ENCODE results near the gene GLIS1. TPM values are rescaled to one million over a fixed set of nuclear protein-coding genes. Genes with fewer than 3 reads are reported as not detected.

The GLIS1 gene
- total and polyA plus RNA-seq, 2 of the 8 experiments (the other 6 are each of a cell fraction or from before 2014, with no cell fraction given) = 0.15 to 0.22 TPM

DNA sequence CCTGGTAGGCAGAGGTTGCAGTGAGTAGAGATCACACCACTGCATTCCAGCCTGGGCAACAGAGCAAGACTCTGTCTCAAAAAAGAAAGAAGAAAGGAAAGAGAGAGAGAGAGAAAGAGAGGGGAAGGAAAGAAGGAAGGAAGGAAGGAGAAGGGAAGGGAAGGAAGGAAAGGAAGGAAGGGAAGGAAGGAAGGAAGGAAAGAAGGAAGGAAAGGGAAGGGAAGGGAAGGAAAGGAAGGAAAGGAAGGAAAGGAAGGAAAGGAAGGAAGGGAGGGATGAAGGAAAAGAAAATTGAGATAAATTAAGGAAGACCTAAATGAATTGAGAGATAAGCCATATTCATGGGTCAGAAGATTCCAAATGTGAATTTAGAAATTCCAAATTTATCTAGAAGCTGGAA is 92.2 kb downstream of the GLIS1 start:
- no peaks in the 10 kb centered on the region for H3K79me1 ChIP-seq (ENCODE audit: low read depth, low read length)
- CTCF ChIA-PET (ENCODE audit: partially characterized antibody) = interaction anchor here (0.7 to 2.7 kb wide), 4 partner anchors 17 to 162 kb away, joined by 3 to 6 read pairs (median 3); no protein-coding TSS in a partner anchor
- TF ChIP-seq ZNF274 (IDR thresholded peaks at IDR 0.05; ENCODE audit: borderline replicate concordance, extremely low read depth, low read length) (no peak), EP300 (IDR thresholded peaks at IDR 0.05; ENCODE audit: borderline replicate concordance in 1 of 2, low read depth in 2 of 2, low read length in 2 of 2) (no peak), SP4 (IDR thresholded peaks at IDR 0.05; ENCODE audit: low read length) (no peak), TCF12 (IDR thresholded peaks at IDR 0.05; ENCODE audit: low read depth, low read length) (no peak), TAF1 (IDR thresholded peaks at IDR 0.05; ENCODE audit: low read depth, low read length) (no peak), SP2 (IDR thresholded peaks at IDR 0.05; ENCODE audit: low read length) (no peak), SAP30 (IDR thresholded peaks at IDR 0.05; ENCODE audit: insufficient read depth, insufficient replicate concordance, low read length) (no peak), CEBPB (IDR thresholded peaks at IDR 0.05; ENCODE audit: low read depth, low read length) (no peak), KDM1A (IDR thresholded peaks at IDR 0.05; ENCODE audit: borderline replicate concordance, low read length) (no peak), BACH1 (IDR thresholded peaks at IDR 0.05; ENCODE audit: low read length) (no peak), HDAC6 (IDR thresholded peaks at IDR 0.05; ENCODE audit: low read depth, low read length) (no peak), NANOG (IDR thresholded peaks at IDR 0.05; ENCODE audit: insufficient read depth, low read depth, low read length, poor library complexity, severe bottlenecking) (no peak)
- TF ChIP-seq, protein P1, sequence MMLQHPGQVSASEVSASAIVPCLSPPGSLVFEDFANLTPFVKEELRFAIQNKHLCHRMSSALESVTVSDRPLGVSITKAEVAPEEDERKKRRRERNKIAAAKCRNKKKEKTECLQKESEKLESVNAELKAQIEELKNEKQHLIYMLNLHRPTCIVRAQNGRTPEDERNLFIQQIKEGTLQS (IDR thresholded peaks at IDR 0.05; ENCODE audit: insufficient read depth, low read depth, low read length) = no peak
- TF ChIP-seq, protein P2, sequence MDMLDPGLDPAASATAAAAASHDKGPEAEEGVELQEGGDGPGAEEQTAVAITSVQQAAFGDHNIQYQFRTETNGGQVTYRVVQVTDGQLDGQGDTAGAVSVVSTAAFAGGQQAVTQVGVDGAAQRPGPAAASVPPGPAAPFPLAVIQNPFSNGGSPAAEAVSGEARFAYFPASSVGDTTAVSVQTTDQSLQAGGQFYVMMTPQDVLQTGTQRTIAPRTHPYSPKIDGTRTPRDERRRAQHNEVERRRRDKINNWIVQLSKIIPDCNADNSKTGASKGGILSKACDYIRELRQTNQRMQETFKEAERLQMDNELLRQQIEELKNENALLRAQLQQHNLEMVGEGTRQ (IDR thresholded peaks at IDR 0.05; ENCODE audit: low read length) = no peak

More for the DNA sequence above, 92.2 kb downstream of the GLIS1 start:
- no peak overlapping the region for H3K27ac ChIP-seq (ENCODE audit: low read depth, low read length)
- no peak overlapping the region for H4K8ac ChIP-seq (ENCODE audit: extremely low read depth, insufficient read depth, low read length)
- H3K4me3 ChIP-seq (ENCODE audit: extremely low read depth in 1 of 4, insufficient read depth in 2 of 4, low read depth in 3 of 4, low read length in 4 of 4) = no peak overlapping the region
- no peak for FAIRE-seq
- no peak overlapping the region for H3K14ac ChIP-seq (ENCODE audit: insufficient read length)
- H2BK15ac ChIP-seq (ENCODE audit: low read length) = no peak overlapping the region
- no peaks in the 10 kb centered on the region for H3K36me3 ChIP-seq (ENCODE audit: control insufficient read depth in 2 of 4, insufficient read depth in 4 of 4, low read length in 3 of 4)
- H2BK20ac ChIP-seq (ENCODE audit: low read length) = no peak overlapping the region
- POLR2A ChIA-PET (ENCODE audit: partially characterized antibody) = interaction anchor here (0.9 kb wide), 1 partner anchor 24 kb away, joined by 3 read pairs; no protein-coding TSS in a partner anchor
- no peak overlapping the region for H2BK12ac ChIP-seq (ENCODE audit: low read depth, low read length)
- H3K4ac ChIP-seq (replicated peaks; ENCODE audit: insufficient read length, low read depth, low read length) = no peak overlapping the region
- H3K9me3 ChIP-seq (ENCODE audit: insufficient read depth in 2 of 2, low read depth in 1 of 2, low read length in 1 of 2) = no peaks in the 10 kb centered on the region
- H4K20me1 ChIP-seq (replicated peaks in 1 of 2; ENCODE audit: control insufficient read depth in 1 of 2, insufficient read depth in 2 of 2, low read length in 2 of 2) = no peaks in the 10 kb centered on the region
- DNase-seq (ENCODE audit: low read depth in 1 of 2, low spot score in 2 of 2) = no peak
- H4K91ac ChIP-seq (replicated peaks; ENCODE audit: insufficient read length, low read length) = no peak overlapping the region
- H3K9ac ChIP-seq (replicated peaks in 1 of 4; ENCODE audit: extremely low read depth in 1 of 4, low read depth in 3 of 4, low read length in 3 of 4) = no peak overlapping the region
- no peaks in the 10 kb centered on the region for H3K79me2 ChIP-seq (ENCODE audit: control insufficient read depth in 1 of 2, insufficient read depth in 2 of 2, low read length in 2 of 2)
- no peaks in the 10 kb centered on the region; a peak in 1 of 7 replicates for H3K27me3 ChIP-seq (replicated peaks in 1 of 4; ENCODE audit: control insufficient read depth in 3 of 4, extremely low read depth in 1 of 4, insufficient read depth in 3 of 4, low read length in 3 of 4)
- no peak overlapping the region for H3K18ac ChIP-seq (ENCODE audit: extremely low read depth, low read length)
- no peak overlapping the region for H4K5ac ChIP-seq (ENCODE audit: insufficient read length, low read depth, low read length)
- no peak overlapping the region for H2AFZ ChIP-seq (ENCODE audit: low read length)
- no peak overlapping the region for H3K56ac ChIP-seq (replicated peaks; ENCODE audit: insufficient read length, low read depth, low read length)
- H3K4me1 ChIP-seq (replicated peaks in 1 of 4; ENCODE audit: control insufficient read depth in 3 of 4, insufficient read depth in 4 of 4, low read length in 3 of 4) = peaks cover 0 to 2% (median under 1%) of the 10 kb centered on the region in 4 experiments; a peak in 2 of 7 replicates
- H3K23ac ChIP-seq (ENCODE audit: insufficient read length) = no peak overlapping the region
- no peak overlapping the region for H2AK5ac ChIP-seq (ENCODE audit: low read depth, low read length)
- H3K4me2 ChIP-seq (ENCODE audit: insufficient read depth in 1 of 2, low read depth in 2 of 2, low read length in 2 of 2) = no peak overlapping the region
- H2BK5ac ChIP-seq (ENCODE audit: low read depth, low read length) = no peak overlapping the region
- no peak overlapping the region for H2BK120ac ChIP-seq (replicated peaks; ENCODE audit: low read depth, low read length)
- no peaks in the 10 kb centered on the region for H3K23me2 ChIP-seq (ENCODE audit: low read depth, low read length)

Measured in H1 (cell line).